Activated T-helper 2 cell treated with anti-CD3 and anti-CD28 coated beads, Interferon-gamma antibody, Interleukin-2, Interleukin-4, amounts not matched to agents 10 μg/mL and 5 μg/mL and 100 μg/mL, durations not matched to agents 14 hours and 24 hours and 36 hours (primary cell): ENCODE results near the gene PALM3. TPM values are rescaled to one million over a fixed set of nuclear protein-coding genes. Genes with fewer than 3 reads are reported as not detected.

Source experiments
- DNase-seq: peaks from one replicate; pipeline ENCODE4 v3.0.0; 2021; ENCODE audit warnings: low spot score
- H3K27ac Mint-ChIP-seq: one replicate; pipeline ENCODE4 v1.8.0; 2021; ENCODE audit warnings: mixed read lengths
- H3K27me3 Mint-ChIP-seq: one replicate; pipeline ENCODE4 v1.8.0; 2021; ENCODE audit warnings: low read depth, mixed read lengths
- H3K36me3 Mint-ChIP-seq: one replicate; pipeline ENCODE4 v1.8.0; 2021; ENCODE audit warnings: low read depth, mixed read lengths
- H3K4me1 Mint-ChIP-seq: one replicate; pipeline ENCODE4 v1.8.0; 2021; ENCODE audit warnings: low read depth, mixed read lengths
- H3K4me3 Mint-ChIP-seq: one replicate; pipeline ENCODE4 v1.8.0; 2021; ENCODE audit warnings: low read depth, mild to moderate bottlenecking, moderate library complexity, mixed read lengths
- H3K9me3 Mint-ChIP-seq: one replicate; pipeline ENCODE4 v1.8.0; 2021; ENCODE audit warnings: mixed read lengths
- intact Hi-C: fragments of 100-400 bp; cut with micrococcal nuclease; formaldehyde crosslinking; loops from one replicate; pipeline ENCODE4 v1.15.1; 2023
- total RNA-seq: library from RNA; stranded (reverse); gene quantifications from 2 replicates; pipeline ENCODE4 v1.2.3, GENCODE V29; 2022

Gene PALM3
- total RNA-seq, 1 donor from 2014 or later, result 0.34 TPM

GRCh38 chr19:14063105-14063504 lies 1.2 kb upstream of the PALM3 start:
- H3K9me3 Mint-ChIP-seq, result no peaks in the 10 kb centered on the region
- H3K4me1 Mint-ChIP-seq, result peaks cover 15% of the 10 kb centered on the region
- intact Hi-C loops, result no loop called here
- peaks cover 25% of the 10 kb centered on the region for H3K27me3 Mint-ChIP-seq
- no peaks in the 10 kb centered on the region for H3K36me3 Mint-ChIP-seq
- no peak overlapping the region for H3K27ac Mint-ChIP-seq
- H3K4me3 Mint-ChIP-seq, result no peak overlapping the region
- no peak for DNase-seq

- H3K4me1 Mint-ChIP-seq, result peaks cover 16% of the 10 kb centered on the region
- no peak for DNase-seq
- H3K4me3 Mint-ChIP-seq, result no peak overlapping the region
- no peaks in the 10 kb centered on the region for H3K9me3 Mint-ChIP-seq
- H3K36me3 Mint-ChIP-seq, result no peaks in the 10 kb centered on the region
- peaks cover 30% of the 10 kb centered on the region for H3K27me3 Mint-ChIP-seq
- intact Hi-C loops, result no loop called here
- no peak overlapping the region for H3K27ac Mint-ChIP-seq
Observed at GRCh38 chr19:14062558-14062855, 631 bp upstream of the PALM3 start.

GRCh38 chr19:14061081-14061749 lies 661 bp downstream of the PALM3 start:
- Mint-ChIP-seq H3K4me3 (no peak overlapping the region), H3K9me3 (no peaks in the 10 kb centered on the region), H3K27ac (no peak overlapping the region), H3K27me3 (peaks cover 36% of the 10 kb centered on the region), H3K36me3 (no peaks in the 10 kb centered on the region), H3K4me1 (peaks cover 16% of the 10 kb centered on the region)
- intact Hi-C loops, result no loop called here
- no peak for DNase-seq

- no peaks in the 10 kb centered on the region for H3K36me3 Mint-ChIP-seq
- DNase-seq, result no peak
- intact Hi-C loops, result no loop called here
- H3K27me3 Mint-ChIP-seq, result peaks cover 36% of the 10 kb centered on the region
- no peak overlapping the region for H3K27ac Mint-ChIP-seq
- H3K4me3 Mint-ChIP-seq, result no peak overlapping the region
- H3K9me3 Mint-ChIP-seq, result no peaks in the 10 kb centered on the region
- peaks cover 16% of the 10 kb centered on the region for H3K4me1 Mint-ChIP-seq
Observed at GRCh38 chr19:14059652-14060155, 2.2 kb downstream of the PALM3 start.

GRCh38 chr19:14059093-14059480 lies 2.8 kb downstream of the PALM3 start:
- DNase-seq, result no peak
- Mint-ChIP-seq H3K9me3 (no peaks in the 10 kb centered on the region), H3K27ac (no peak overlapping the region), H3K4me3 (peak overlapping the region; percentile 34), H3K36me3 (peaks cover 6% of the 10 kb centered on the region), H3K4me1 (peaks cover 16% of the 10 kb centered on the region), H3K27me3 (peaks cover 36% of the 10 kb centered on the region)
- intact Hi-C loops, result no loop called here

GRCh38 chr19:14058182-14059092 lies 3.4 kb downstream of the PALM3 start:
- Mint-ChIP-seq H3K27ac (no peak overlapping the region), H3K27me3 (peaks cover 36% of the 10 kb centered on the region), H3K4me1 (peaks cover 16% of the 10 kb centered on the region), H3K9me3 (no peaks in the 10 kb centered on the region), H3K36me3 (peaks cover 10% of the 10 kb centered on the region), H3K4me3 (peak overlapping the region; percentile 64)
- DNase-seq, result no peak
- intact Hi-C loops, result no loop called here

- intact Hi-C loops, result no loop called here
- H3K36me3 Mint-ChIP-seq, result peaks cover 25% of the 10 kb centered on the region
- H3K4me3 Mint-ChIP-seq, result peak overlapping the region; percentile 41
Observed at GRCh38 chr19:14056741-14057356, 5.0 kb downstream of the PALM3 start.

GRCh38 chr19:14056069-14056666 lies 5.7 kb downstream of the PALM3 start:
- Mint-ChIP-seq H3K9me3 (no peaks in the 10 kb centered on the region), H3K27ac (no peak overlapping the region), H3K4me1 (peaks cover 16% of the 10 kb centered on the region), H3K27me3 (peaks cover 34% of the 10 kb centered on the region), H3K36me3 (peaks cover 30% of the 10 kb centered on the region), H3K4me3 (no peak overlapping the region)
- no peak for DNase-seq
- intact Hi-C loops, result no loop called here

More at GRCh38 chr19:14056741-14057356, 5.0 kb downstream of the PALM3 start:
- DNase-seq, result no peak
- no peaks in the 10 kb centered on the region for H3K9me3 Mint-ChIP-seq
- peaks cover 36% of the 10 kb centered on the region for H3K27me3 Mint-ChIP-seq
- peaks cover 16% of the 10 kb centered on the region for H3K4me1 Mint-ChIP-seq
- no peak overlapping the region for H3K27ac Mint-ChIP-seq

GRCh38 chr19:14055396-14055795 lies 6.5 kb downstream of the PALM3 start:
- DNase-seq, result no peak
- H3K36me3 Mint-ChIP-seq, result peaks cover 37% of the 10 kb centered on the region
- no peak overlapping the region for H3K4me3 Mint-ChIP-seq
- H3K27ac Mint-ChIP-seq, result no peak overlapping the region
- no peaks in the 10 kb centered on the region for H3K9me3 Mint-ChIP-seq
- H3K4me1 Mint-ChIP-seq, result peaks cover 16% of the 10 kb centered on the region
- intact Hi-C loops, result no loop called here
- peaks cover 32% of the 10 kb centered on the region for H3K27me3 Mint-ChIP-seq

GRCh38 chr19:14054721-14055120 lies 7.2 kb downstream of the PALM3 start:
- Mint-ChIP-seq H3K4me1 (peaks cover 13% of the 10 kb centered on the region), H3K36me3 (peaks cover 43% of the 10 kb centered on the region), H3K9me3 (no peaks in the 10 kb centered on the region), H3K27ac (no peak overlapping the region), H3K4me3 (no peak overlapping the region), H3K27me3 (peaks cover 27% of the 10 kb centered on the region)
- intact Hi-C loops, result no loop called here
- no peak for DNase-seq

- intact Hi-C loops, result no loop called here
Observed at GRCh38 chr19:14054099-14054498, 7.8 kb downstream of the PALM3 start.

GRCh38 chr19:14053500-14053899 lies 8.4 kb downstream of the PALM3 start:
- Mint-ChIP-seq H3K36me3 (peaks cover 52% of the 10 kb centered on the region), H3K27ac (no peak overlapping the region), H3K4me1 (peaks cover 4% of the 10 kb centered on the region), H3K9me3 (no peaks in the 10 kb centered on the region), H3K27me3 (peaks cover 17% of the 10 kb centered on the region), H3K4me3 (no peak overlapping the region)
- intact Hi-C loops, result no loop called here
- no peak for DNase-seq

More at GRCh38 chr19:14054099-14054498, 7.8 kb downstream of the PALM3 start:
- Mint-ChIP-seq H3K4me1 (peaks cover 10% of the 10 kb centered on the region), H3K27ac (no peak overlapping the region), H3K9me3 (no peaks in the 10 kb centered on the region), H3K4me3 (no peak overlapping the region), H3K27me3 (peaks cover 23% of the 10 kb centered on the region), H3K36me3 (peaks cover 46% of the 10 kb centered on the region)
- DNase-seq, result no peak
